GM23338 (cell line): ENCODE data around the gene UVRAG. TPM values are rescaled to one million over a fixed set of nuclear protein-coding genes. Genes with fewer than 3 reads are reported as not detected.

Experiments used
- ATAC-seq: fragments of 200-7000 bp; cut with Tn5 transposase; 3 replicates; pipeline ENCODE4 v1.9.1; 2020
- DNase-seq: peaks from one replicate; pipeline ENCODE4 v3.0.0-alpha.2; 2015; ENCODE audit warnings: low spot score
- H2AFZ ChIP-seq: fragments of 200-600 bp; sonication (generic); 2 replicates; pipeline ENCODE4 v1.8.0; 2016; ENCODE audit warnings: antibody characterized with exemption, mild to moderate bottlenecking, moderate library complexity
- H3F3A ChIP-seq: fragments of 200-600 bp; sonication (generic); replicated peaks from 2 replicates; pipeline ENCODE4 v1.8.0; 2017; ENCODE audit warnings: antibody characterized with exemption, mixed run types, low read depth
- H3K27ac ChIP-seq: fragments of 200-600 bp; sonication (generic); 2 replicates; pipeline ENCODE4 v1.6.1; 2016; ENCODE audit warnings: low read depth
- H3K27me3 ChIP-seq: fragments of 200-600 bp; sonication (generic); 2 replicates; pipeline ENCODE4 v1.8.0; 2016; ENCODE audit warnings: mild to moderate bottlenecking, mixed run types, moderate library complexity; ENCODE audit not compliant: insufficient read depth
- H3K36me3 ChIP-seq: fragments of 200-600 bp; sonication (generic); 2 replicates; pipeline ENCODE4 v1.8.0; 2016; ENCODE audit warnings: mild to moderate bottlenecking; ENCODE audit not compliant: insufficient read depth
- H3K4me1 ChIP-seq: fragments of 200-600 bp; sonication (generic); 2 replicates; pipeline ENCODE4 v1.8.0; 2016; ENCODE audit warnings: mild to moderate bottlenecking, moderate library complexity; ENCODE audit not compliant: insufficient read depth
- H3K4me2 ChIP-seq: fragments of 200-600 bp; sonication (generic); 2 replicates; pipeline ENCODE4 v1.7.1; 2017; ENCODE audit warnings: mixed run types
- H3K4me3 ChIP-seq: fragments of 200-600 bp; sonication (generic); 2 replicates; pipeline ENCODE4 v1.6.1; 2016; ENCODE audit warnings: mixed run types
- H3K79me2 ChIP-seq: fragments of 200-600 bp; sonication (generic); replicated peaks from 2 replicates; pipeline ENCODE4 v1.8.0; 2017; ENCODE audit warnings: mild to moderate bottlenecking; ENCODE audit not compliant: insufficient read depth
- H3K9me2 ChIP-seq: fragments of 200-600 bp; sonication (generic); 2 replicates; pipeline ENCODE4 v1.8.0; 2017; ENCODE audit not compliant: insufficient read depth
- H4K20me1 ChIP-seq: fragments of 200-600 bp; sonication (generic); replicated peaks from 2 replicates; pipeline ENCODE4 v1.8.0; 2017; ENCODE audit warnings: mild to moderate bottlenecking; ENCODE audit not compliant: insufficient read depth
- H3K27ac Mint-ChIP-seq: 2 replicates; pipeline ENCODE4 v1.8.0; 2020; ENCODE audit warnings: inconsistent platforms, mild to moderate bottlenecking, moderate library complexity, mixed read lengths
- H3K27me3 Mint-ChIP-seq: 3 replicates; pipeline ENCODE4 v1.8.0; 2022; ENCODE audit warnings: low read depth, mild to moderate bottlenecking, moderate library complexity, mixed read lengths, inconsistent platforms; ENCODE audit not compliant: insufficient read depth, poor library complexity
- H3K36me3 Mint-ChIP-seq: 3 replicates; pipeline ENCODE4 v1.8.0; 2021; ENCODE audit warnings: low read depth, mild to moderate bottlenecking, inconsistent platforms, moderate library complexity, mixed read lengths
- H3K4me1 Mint-ChIP-seq: 3 replicates; pipeline ENCODE4 v1.8.0; 2020; ENCODE audit warnings: mild to moderate bottlenecking, inconsistent platforms, mixed read lengths
- H3K4me3 Mint-ChIP-seq: 3 replicates; pipeline ENCODE4 v1.8.0; 2021; ENCODE audit warnings: moderate library complexity, mild to moderate bottlenecking, inconsistent platforms, mixed read lengths
- H3K9me3 Mint-ChIP-seq: 3 replicates; pipeline ENCODE4 v1.8.0; 2020; ENCODE audit warnings: moderate library complexity, mild to moderate bottlenecking, inconsistent platforms, mixed read lengths
- CTCF ChIP-seq, 2 experiments: fragments of 200-600 bp in 1 of 2; sonication (generic) in 1 of 2; conservative IDR thresholded peaks; 2 replicates each; pipeline versions ENCODE4 v1.5.1 to v1.6.1; 2016 to 2017; ENCODE audit warnings: antibody characterized with exemption in 2 of 2, low read depth in 2 of 2, mild to moderate bottlenecking in 2 of 2, moderate library complexity in 1 of 2
- ETS1 ChIP-seq: IDR thresholded peaks from 2 replicates; pipeline ENCODE4 v1.6.1; 2016; ENCODE audit warnings: antibody characterized with exemption
- EZH2phosphoT487 ChIP-seq: fragments of 200-600 bp; sonication (generic); IDR thresholded peaks from one replicate; pipeline ENCODE4 v1.8.1; 2018; ENCODE audit warnings: antibody characterized with exemption; ENCODE audit not compliant: unreplicated experiment
- JUNB ChIP-seq: IDR thresholded peaks from one replicate; pipeline ENCODE4 v1.6.1; 2016; ENCODE audit warnings: antibody characterized with exemption; ENCODE audit not compliant: unreplicated experiment
- POLR2AphosphoS5 ChIP-seq: IDR thresholded peaks from 2 replicates; pipeline ENCODE4 v1.6.1; 2016; ENCODE audit warnings: antibody characterized with exemption, low read depth
- STAT1 ChIP-seq: IDR thresholded peaks from one replicate; pipeline ENCODE4 v1.6.1; 2016; ENCODE audit warnings: antibody characterized with exemption; ENCODE audit not compliant: unreplicated experiment
- polyA plus RNA-seq: library from polyadenylated mRNA; unstranded; fragments of >200 nt; fragmentation: Nextera tagmentation; extraction: Ambion mirVana; gene quantifications from 2 replicates; pipeline ENCODE4 v1.2.1, GENCODE V29; 2016
- total RNA-seq: library from RNA; depleted of rRNA; stranded (reverse); fragments of >200 nt; shearing (Covaris generic); gene quantifications from 2 replicates; pipeline ENCODE4 v1.2.3, GENCODE V29; 2014
- TF ChIP-seq, protein P1 (sequence below): fragments of 250-450 bp; sonication (Bioruptor Pico); IDR thresholded peaks from 2 replicates; pipeline ENCODE4 v1.5.0; 2020; ENCODE audit warnings: mild to moderate bottlenecking, moderate library complexity

The UVRAG gene
- total and polyA plus RNA-seq, 2 experiments from 2014 or later: 15.3 to 17.4 TPM

- TF ChIP-seq, protein P1, sequence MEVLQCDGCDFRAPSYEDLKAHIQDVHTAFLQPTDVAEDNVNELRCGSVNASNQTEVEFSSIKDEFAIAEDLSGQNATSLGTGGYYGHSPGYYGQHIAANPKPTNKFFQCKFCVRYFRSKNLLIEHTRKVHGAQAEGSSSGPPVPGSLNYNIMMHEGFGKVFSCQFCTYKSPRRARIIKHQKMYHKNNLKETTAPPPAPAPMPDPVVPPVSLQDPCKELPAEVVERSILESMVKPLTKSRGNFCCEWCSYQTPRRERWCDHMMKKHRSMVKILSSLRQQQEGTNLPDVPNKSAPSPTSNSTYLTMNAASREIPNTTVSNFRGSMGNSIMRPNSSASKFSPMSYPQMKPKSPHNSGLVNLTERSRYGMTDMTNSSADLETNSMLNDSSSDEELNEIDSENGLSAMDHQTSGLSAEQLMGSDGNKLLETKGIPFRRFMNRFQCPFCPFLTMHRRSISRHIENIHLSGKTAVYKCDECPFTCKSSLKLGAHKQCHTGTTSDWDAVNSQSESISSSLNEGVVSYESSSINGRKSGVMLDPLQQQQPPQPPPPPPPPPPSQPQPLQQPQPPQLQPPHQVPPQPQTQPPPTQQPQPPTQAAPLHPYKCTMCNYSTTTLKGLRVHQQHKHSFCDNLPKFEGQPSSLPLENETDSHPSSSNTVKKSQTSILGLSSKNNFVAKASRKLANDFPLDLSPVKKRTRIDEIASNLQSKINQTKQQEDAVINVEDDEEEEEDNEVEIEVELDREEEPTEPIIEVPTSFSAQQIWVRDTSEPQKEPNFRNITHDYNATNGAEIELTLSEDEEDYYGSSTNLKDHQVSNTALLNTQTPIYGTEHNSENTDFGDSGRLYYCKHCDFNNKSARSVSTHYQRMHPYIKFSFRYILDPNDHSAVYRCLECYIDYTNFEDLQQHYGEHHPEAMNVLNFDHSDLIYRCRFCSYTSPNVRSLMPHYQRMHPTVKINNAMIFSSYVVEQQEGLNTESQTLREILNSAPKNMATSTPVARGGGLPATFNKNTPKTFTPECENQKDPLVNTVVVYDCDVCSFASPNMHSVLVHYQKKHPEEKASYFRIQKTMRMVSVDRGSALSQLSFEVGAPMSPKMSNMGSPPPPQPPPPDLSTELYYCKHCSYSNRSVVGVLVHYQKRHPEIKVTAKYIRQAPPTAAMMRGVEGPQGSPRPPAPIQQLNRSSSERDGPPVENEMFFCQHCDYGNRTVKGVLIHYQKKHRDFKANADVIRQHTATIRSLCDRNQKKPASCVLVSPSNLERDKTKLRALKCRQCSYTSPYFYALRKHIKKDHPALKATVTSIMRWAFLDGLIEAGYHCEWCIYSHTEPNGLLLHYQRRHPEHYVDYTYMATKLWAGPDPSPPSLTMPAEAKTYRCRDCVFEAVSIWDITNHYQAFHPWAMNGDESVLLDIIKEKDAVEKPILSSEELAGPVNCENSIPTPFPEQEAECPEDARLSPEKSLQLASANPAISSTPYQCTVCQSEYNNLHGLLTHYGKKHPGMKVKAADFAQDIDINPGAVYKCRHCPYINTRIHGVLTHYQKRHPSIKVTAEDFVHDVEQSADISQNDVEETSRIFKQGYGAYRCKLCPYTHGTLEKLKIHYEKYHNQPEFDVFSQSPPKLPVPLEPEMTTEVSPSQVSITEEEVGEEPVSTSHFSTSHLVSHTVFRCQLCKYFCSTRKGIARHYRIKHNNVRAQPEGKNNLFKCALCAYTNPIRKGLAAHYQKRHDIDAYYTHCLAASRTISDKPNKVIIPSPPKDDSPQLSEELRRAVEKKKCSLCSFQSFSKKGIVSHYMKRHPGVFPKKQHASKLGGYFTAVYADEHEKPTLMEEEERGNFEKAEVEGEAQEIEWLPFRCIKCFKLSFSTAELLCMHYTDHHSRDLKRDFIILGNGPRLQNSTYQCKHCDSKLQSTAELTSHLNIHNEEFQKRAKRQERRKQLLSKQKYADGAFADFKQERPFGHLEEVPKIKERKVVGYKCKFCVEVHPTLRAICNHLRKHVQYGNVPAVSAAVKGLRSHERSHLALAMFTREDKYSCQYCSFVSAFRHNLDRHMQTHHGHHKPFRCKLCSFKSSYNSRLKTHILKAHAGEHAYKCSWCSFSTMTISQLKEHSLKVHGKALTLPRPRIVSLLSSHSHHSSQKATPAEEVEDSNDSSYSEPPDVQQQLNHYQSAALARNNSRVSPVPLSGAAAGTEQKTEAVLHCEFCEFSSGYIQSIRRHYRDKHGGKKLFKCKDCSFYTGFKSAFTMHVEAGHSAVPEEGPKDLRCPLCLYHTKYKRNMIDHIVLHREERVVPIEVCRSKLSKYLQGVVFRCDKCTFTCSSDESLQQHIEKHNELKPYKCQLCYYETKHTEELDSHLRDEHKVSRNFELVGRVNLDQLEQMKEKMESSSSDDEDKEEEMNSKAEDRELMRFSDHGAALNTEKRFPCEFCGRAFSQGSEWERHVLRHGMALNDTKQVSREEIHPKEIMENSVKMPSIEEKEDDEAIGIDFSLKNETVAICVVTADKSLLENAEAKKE (CRISPR knock-in tag): no peak
- TF ChIP-seq ETS1 (no peak), EZH2phosphoT487 (no peak), JUNB (no peak), STAT1 (no peak)
Observed at GRCh38 chr11:75766443-75767227, 48.4 kb upstream of the UVRAG start (continued).

- peaks cover 7% of the 10 kb centered on the region for H4K20me1 ChIP-seq
- no peak overlapping the region for H3K27ac ChIP-seq
- H3K27ac Mint-ChIP-seq: no peak overlapping the region
- peaks cover 23% of the 10 kb centered on the region for H3K4me1 Mint-ChIP-seq
- peaks cover 11% of the 10 kb centered on the region; the same call in 1 of the 2 replicates for H3K4me1 ChIP-seq
- H3K27me3 ChIP-seq: peaks cover 52% of the 10 kb centered on the region
- no peaks in the 10 kb centered on the region; the same call in 2 of the 3 replicates for H3K36me3 Mint-ChIP-seq
- H3K9me3 Mint-ChIP-seq: peaks cover 7% of the 10 kb centered on the region; the same call in 2 of the 3 replicates
- H3K36me3 ChIP-seq: no peaks in the 10 kb centered on the region
- H3K4me3 Mint-ChIP-seq: no peak overlapping the region
- H3K79me2 ChIP-seq: no peaks in the 10 kb centered on the region
- no peak for DNase-seq
- TF ChIP-seq CTCF (conservative IDR thresholded peaks at IDR 0.05; ENCODE audit: low read depth in 2 of 2): no peak
- no peak for TF ChIP-seq POLR2AphosphoS5
- H3K4me3 ChIP-seq: no peak overlapping the region
- no peaks in the 10 kb centered on the region for H3F3A ChIP-seq
- no peak overlapping the region for H2AFZ ChIP-seq
- no peaks in the 10 kb centered on the region for H3K9me2 ChIP-seq
- H3K4me2 ChIP-seq: no peak overlapping the region
- no peak for ATAC-seq
- H3K27me3 Mint-ChIP-seq: peaks cover 47% of the 10 kb centered on the region
Observed at GRCh38 chr11:75767228-75767572, 47.8 kb upstream of the UVRAG start.
